Lung (tissue), 12 donors: Measurements from ENCODE around the gene EXOC7. TPM values are rescaled to one million over a fixed set of nuclear protein-coding genes. Genes with fewer than 3 reads are reported as not detected.
"Not testable (repeated sequence)": the region's sequence is repeated elsewhere in the genome, so short reads cannot be mapped to it uniquely, and the experiment has no call there.

Experiments used
- ATAC-seq: fragments of 200-7000 bp; cut with Tn5 transposase; one replicate; pipeline ENCODE4 v1.9.1; 2020; ENCODE audit warnings: moderate number of reproducible peaks; ENCODE audit not compliant: insufficient read depth, low FRiP score
- DNase-seq, 3 donors: peaks; one replicate each; pipeline ENCODE4 v3.0.0-alpha.2; 2013 to 2017
- H3K27ac ChIP-seq, 2 donors: one replicate each; pipeline ENCODE4 v1.5.1; 2013; ENCODE audit warnings: mild to moderate bottlenecking in 2 of 2, moderate library complexity in 2 of 2, control low read depth in 1 of 2, inconsistent platforms in 1 of 2, low read depth in 1 of 2, low read length in 1 of 2
- H3K27me3 ChIP-seq, 3 donors: one replicate each; pipeline ENCODE4 v1.5.1; 2013; ENCODE audit warnings: low read length in 2 of 3; ENCODE audit not compliant: control insufficient read depth in 3 of 3, insufficient read depth in 3 of 3
- H3K36me3 ChIP-seq, 4 donors: one replicate each; pipeline ENCODE4 v1.5.1; 2013; ENCODE audit warnings: low read length in 4 of 4, mild to moderate bottlenecking in 1 of 4, moderate library complexity in 1 of 4; ENCODE audit not compliant: control insufficient read depth in 4 of 4, insufficient read depth in 4 of 4
- H3K4me1 ChIP-seq, 5 donors: one replicate each; pipeline ENCODE4 v1.5.1; 2013; ENCODE audit warnings: low read length in 5 of 5, mild to moderate bottlenecking in 2 of 5, moderate library complexity in 1 of 5; ENCODE audit not compliant: control insufficient read depth in 5 of 5, insufficient read depth in 5 of 5
- H3K4me3 ChIP-seq: one replicate; pipeline ENCODE4 v1.5.1; 2013; ENCODE audit warnings: mild to moderate bottlenecking, control low read depth, moderate library complexity
- H3K9ac ChIP-seq, 2 donors: one replicate each; pipeline ENCODE4 v1.5.1; 2013; ENCODE audit warnings: low read length in 2 of 2, control low read depth in 1 of 2; ENCODE audit not compliant: insufficient read depth in 1 of 2
- H3K9me3 ChIP-seq, 4 donors: one replicate each; pipeline ENCODE4 v1.5.1; 2013; ENCODE audit warnings: low read length in 3 of 4, mild to moderate bottlenecking in 1 of 4, moderate library complexity in 1 of 4; ENCODE audit not compliant: control insufficient read depth in 4 of 4, insufficient read depth in 3 of 4
- WGBS, 2 donors: extraction: QIAGEN DNeasy Blood & Tissue Kit; methylation state at CpG; one replicate each; pipeline ENCODE4 v1.1.7; 2013; 5-methylcytosine and 5-hydroxymethylcytosine counted together
- polyA plus RNA-seq, 2 donors: library from polyadenylated mRNA; stranded (reverse); fragments of 200-250 nt; gene quantifications; one replicate each; pipeline ENCODE4 v1.2.1, GENCODE V29; 2013
- total RNA-seq, 2 donors: library from RNA; depleted of rRNA in 1 of 2; stranded (reverse); fragments of >200 nt in 1 of 2; gene quantifications; one replicate each; pipeline ENCODE4 v1.2.1, GENCODE V29; 2014 to 2021
- TF ChIP-seq, protein P1 (sequence below): IDR thresholded peaks from 2 replicates; pipeline ENCODE4 v1.5.1; 2012; ENCODE audit warnings: mild to moderate bottlenecking; ENCODE audit errors: control extremely low read depth, extremely low read depth
- donor health status: control.
- donor health status: control.
- donor health status: Bipolar disorder and iron deficiency.
- donor health status: healthy.
- donor health status: DM: yes; HTN: yes; CAD: no.

EXOC7 gene
- total and polyA plus RNA-seq, 4 donors: 49.9 to 111 (median 80.9) TPM

DNA sequence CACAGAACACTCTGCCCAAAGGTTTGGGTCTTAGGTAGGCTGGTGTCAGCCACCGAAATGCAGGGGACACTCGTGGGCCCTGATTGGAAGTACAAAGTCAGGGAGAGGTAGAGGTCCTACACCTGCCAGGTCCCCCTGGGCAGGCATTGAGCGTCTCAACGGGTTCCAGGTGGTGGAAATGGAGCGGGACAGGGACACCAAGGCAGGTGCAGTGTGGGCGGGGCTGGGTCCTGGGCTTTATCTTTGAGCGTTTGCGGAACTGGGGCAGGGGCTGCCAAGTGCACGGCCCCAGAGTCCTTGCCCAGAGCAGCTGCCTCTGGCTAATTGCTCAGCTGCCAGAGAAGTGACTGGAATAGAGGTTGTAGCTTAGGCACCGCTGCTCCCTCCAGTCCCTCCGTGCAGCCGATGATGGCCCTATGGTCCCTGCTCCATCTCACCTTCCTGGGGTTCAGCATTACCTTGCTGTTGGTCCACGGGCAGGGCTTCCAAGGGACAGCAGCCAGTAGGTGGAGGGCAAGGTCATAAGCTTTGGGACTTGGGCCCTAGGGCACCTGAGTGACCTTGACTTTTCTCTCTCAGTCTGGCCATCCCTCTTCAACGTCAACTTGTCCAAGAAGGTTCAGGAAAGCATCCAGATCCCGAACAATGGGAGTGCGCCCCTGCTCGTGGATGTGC, 24.6 kb downstream of the EXOC7 start, which contains the start of gene ZACN:
Gene ZACN, plus strand, starts transcription at position 323 of the 675 bp plus-strand sequence. Its CDS starts 83 bp downstream, at position 406.
- TF ChIP-seq, protein P1, sequence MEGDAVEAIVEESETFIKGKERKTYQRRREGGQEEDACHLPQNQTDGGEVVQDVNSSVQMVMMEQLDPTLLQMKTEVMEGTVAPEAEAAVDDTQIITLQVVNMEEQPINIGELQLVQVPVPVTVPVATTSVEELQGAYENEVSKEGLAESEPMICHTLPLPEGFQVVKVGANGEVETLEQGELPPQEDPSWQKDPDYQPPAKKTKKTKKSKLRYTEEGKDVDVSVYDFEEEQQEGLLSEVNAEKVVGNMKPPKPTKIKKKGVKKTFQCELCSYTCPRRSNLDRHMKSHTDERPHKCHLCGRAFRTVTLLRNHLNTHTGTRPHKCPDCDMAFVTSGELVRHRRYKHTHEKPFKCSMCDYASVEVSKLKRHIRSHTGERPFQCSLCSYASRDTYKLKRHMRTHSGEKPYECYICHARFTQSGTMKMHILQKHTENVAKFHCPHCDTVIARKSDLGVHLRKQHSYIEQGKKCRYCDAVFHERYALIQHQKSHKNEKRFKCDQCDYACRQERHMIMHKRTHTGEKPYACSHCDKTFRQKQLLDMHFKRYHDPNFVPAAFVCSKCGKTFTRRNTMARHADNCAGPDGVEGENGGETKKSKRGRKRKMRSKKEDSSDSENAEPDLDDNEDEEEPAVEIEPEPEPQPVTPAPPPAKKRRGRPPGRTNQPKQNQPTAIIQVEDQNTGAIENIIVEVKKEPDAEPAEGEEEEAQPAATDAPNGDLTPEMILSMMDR: no peak
- 64 to 68% methylated on average over 17 of the region's 17 CpGs for WGBS, 2 donors
- Histone ChIP-seq H3K27me3 (peaks cover 4 to 53% (median 44%) of the 10 kb centered on the region in 3 donors), H3K4me3 (no peak within 1 kb of the TSS), H3K9ac (no peak within 1 kb of the TSS), H3K9me3 (peaks cover 0 to 8% (median 0%) of the 10 kb centered on the region in 4 donors), H3K36me3 (peaks cover 0 to 21% (median 6%) of the 10 kb centered on the region in 4 donors), H3K4me1 (peaks cover 0 to 48% (median 19%) of the 10 kb centered on the region in 5 donors), H3K27ac (no peak within 1 kb of the TSS)
- DNase-seq: no peak
- no peak for ATAC-seq

DNA sequence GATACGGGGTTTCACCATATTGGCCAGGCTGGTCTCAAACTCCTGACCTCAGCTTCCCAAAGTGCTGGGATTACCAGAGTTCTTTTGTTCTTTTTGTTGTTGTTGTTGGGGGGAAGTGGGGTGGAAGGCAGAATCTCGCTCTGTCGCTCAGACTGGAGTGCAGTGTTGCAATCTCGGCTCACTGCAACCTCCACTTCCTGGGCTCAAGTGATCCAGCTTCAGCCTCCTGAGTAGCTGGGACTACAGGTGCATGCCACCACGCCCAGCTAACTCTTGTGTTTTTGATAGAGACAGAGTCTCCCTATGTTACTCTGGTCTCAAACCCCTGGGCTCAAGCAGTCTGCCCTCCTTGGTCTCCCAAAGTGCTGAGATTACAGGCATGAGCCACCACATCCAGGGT, 25.2 kb downstream of the EXOC7 start:
- peaks cover 0 to 15% (median 5%) of the 10 kb centered on the region in 4 donors for H3K36me3 ChIP-seq
- not testable (repeated sequence) for H3K9ac ChIP-seq, H3K4me3 ChIP-seq, DNase-seq, H3K9me3 ChIP-seq, ATAC-seq, H3K27ac ChIP-seq
- H3K4me1 ChIP-seq: peaks cover 0 to 46% (median 13%) of the 10 kb centered on the region in 5 donors
- WGBS, 2 donors: 28 to 38% methylated on average over 5 of the region's 5 CpGs
- peaks cover 4 to 58% (median 50%) of the 10 kb centered on the region in 3 donors for H3K27me3 ChIP-seq

DNA sequence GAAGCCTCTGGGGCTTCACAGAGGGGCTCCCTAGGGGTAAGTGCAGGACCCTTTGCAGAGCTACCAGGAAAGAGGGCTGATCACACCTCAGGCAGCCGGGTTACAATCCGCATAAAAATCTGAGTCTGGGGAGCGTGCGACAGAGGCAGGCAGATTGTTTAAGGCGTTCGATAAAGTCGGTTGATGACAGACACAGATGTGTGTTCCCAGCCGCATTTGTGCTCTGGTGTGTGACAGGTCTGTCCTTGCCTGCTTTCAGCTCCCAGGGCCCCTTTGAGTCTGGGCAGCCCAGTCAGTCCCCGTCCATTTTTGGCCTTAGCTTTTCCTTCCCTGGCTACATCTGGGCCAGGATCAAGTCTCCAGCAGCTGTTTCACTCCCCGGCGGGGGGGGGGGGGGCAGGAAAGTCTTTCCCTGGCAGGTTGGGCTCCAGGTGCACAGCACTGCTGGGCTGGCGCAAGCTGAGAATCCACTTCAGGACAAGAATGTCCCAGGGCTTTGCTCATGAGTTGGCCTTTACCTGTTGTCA, 25.9 kb downstream of the EXOC7 start:
- Histone ChIP-seq H3K4me1 (peaks cover 0 to 42% (median 13%) of the 10 kb centered on the region in 5 donors), H3K4me3 (no peak overlapping the region), H3K36me3 (peaks cover 0 to 8% (median 2%) of the 10 kb centered on the region in 4 donors), H3K9me3 (peaks cover 0 to 8% (median 0%) of the 10 kb centered on the region in 4 donors), H3K27ac (no peak overlapping the region), H3K9ac (no peak overlapping the region), H3K27me3 (peaks cover 4 to 58% (median 50%) of the 10 kb centered on the region in 3 donors)
- no peak for ATAC-seq
- no peak for DNase-seq
- TF ChIP-seq, protein P1: no peak
- WGBS, 2 donors: 23 to 30% methylated on average over 10 to 12 of the region's 12 CpGs
